ENCODE results near the gene PLCL1.

Gene PLCL1

DNA sequence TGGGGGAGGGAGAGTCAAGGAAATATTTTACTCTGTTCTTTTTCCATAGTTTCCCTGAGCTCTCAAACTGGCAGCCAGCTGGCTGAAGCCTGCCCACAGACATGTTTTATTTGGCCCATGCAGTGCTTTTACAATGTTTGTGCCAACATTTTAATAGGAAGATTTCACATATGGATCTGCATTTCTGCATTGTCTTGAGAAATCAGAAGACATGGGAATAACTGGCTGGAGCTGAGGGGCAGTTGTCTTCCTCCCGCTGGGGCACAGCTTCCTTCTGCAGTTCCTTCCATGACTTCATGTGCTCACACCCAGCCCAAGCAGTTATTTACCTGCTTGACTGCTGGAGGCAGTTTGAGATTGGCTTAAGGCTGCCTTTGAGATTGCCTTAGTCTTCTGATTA lies 74.4 kb downstream of the PLCL1 start:
- no peak overlapping the region for H3K27ac ChIP-seq (replicated peaks)
- TF ChIP-seq POLR2AphosphoS5 (IDR thresholded peaks at IDR 0.05; ENCODE audit: low read depth) (no peak), GABPA (IDR thresholded peaks at IDR 0.05; ENCODE audit: low read depth) (no peak)
- TF ChIP-seq, protein P1, sequence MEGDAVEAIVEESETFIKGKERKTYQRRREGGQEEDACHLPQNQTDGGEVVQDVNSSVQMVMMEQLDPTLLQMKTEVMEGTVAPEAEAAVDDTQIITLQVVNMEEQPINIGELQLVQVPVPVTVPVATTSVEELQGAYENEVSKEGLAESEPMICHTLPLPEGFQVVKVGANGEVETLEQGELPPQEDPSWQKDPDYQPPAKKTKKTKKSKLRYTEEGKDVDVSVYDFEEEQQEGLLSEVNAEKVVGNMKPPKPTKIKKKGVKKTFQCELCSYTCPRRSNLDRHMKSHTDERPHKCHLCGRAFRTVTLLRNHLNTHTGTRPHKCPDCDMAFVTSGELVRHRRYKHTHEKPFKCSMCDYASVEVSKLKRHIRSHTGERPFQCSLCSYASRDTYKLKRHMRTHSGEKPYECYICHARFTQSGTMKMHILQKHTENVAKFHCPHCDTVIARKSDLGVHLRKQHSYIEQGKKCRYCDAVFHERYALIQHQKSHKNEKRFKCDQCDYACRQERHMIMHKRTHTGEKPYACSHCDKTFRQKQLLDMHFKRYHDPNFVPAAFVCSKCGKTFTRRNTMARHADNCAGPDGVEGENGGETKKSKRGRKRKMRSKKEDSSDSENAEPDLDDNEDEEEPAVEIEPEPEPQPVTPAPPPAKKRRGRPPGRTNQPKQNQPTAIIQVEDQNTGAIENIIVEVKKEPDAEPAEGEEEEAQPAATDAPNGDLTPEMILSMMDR (IDR thresholded peaks at IDR 0.05; ENCODE audit: insufficient read depth, low read length): no peak
- H3K27me3 ChIP-seq (ENCODE audit: insufficient read depth, poor library complexity, severe bottlenecking): no peaks in the 10 kb centered on the region
- no peak overlapping the region for H3K4me3 ChIP-seq (replicated peaks; ENCODE audit: insufficient read depth, low read length)
- no peak for DNase-seq (ENCODE audit: low read depth in 1 of 2, low spot score in 1 of 2)

DNA sequence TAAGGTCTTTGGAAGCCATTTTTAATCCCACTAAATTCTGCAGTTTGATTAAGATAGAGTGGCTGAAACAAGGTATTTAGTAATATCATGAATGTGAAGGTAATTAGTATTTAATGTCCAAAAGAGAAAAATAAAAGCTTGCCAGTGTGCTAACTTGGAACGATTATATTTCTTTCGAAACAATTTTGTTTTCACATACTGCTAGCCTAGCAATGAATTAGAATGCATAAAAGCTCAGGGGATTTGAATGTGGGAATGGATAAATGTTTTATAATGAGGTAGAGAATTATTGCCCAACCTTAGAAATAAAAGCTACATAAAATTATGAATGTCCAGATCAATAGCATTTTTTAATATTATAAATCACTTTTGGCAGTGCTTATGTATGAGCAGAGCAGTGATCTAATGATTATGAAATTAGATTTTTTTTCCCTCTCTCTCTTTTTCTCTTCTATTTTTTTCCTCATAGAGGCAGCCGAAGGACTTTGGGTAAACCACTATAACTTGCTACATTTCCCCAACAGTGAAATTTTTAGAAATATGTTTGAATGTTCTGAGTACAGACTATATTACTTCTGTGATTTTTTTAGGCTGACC lies 75.5 kb downstream of the PLCL1 start:
- H3K27me3 ChIP-seq (ENCODE audit: insufficient read depth, poor library complexity, severe bottlenecking): no peaks in the 10 kb centered on the region
- H3K4me3 ChIP-seq (replicated peaks; ENCODE audit: insufficient read depth, low read length): no peak overlapping the region
- no peak overlapping the region for H3K27ac ChIP-seq (replicated peaks)
- no peak for DNase-seq (ENCODE audit: low read depth in 1 of 2, low spot score in 1 of 2)
- TF ChIP-seq GABPA (IDR thresholded peaks at IDR 0.05; ENCODE audit: low read depth) (no peak), SPI1 (IDR thresholded peaks at IDR 0.05; ENCODE audit: borderline replicate concordance, low read depth) (no peak), POLR2AphosphoS5 (IDR thresholded peaks at IDR 0.05; ENCODE audit: low read depth) (no peak)
- TF ChIP-seq, protein P1 (IDR thresholded peaks at IDR 0.05; ENCODE audit: insufficient read depth, low read length): no peak
- TF ChIP-seq, protein P2, sequence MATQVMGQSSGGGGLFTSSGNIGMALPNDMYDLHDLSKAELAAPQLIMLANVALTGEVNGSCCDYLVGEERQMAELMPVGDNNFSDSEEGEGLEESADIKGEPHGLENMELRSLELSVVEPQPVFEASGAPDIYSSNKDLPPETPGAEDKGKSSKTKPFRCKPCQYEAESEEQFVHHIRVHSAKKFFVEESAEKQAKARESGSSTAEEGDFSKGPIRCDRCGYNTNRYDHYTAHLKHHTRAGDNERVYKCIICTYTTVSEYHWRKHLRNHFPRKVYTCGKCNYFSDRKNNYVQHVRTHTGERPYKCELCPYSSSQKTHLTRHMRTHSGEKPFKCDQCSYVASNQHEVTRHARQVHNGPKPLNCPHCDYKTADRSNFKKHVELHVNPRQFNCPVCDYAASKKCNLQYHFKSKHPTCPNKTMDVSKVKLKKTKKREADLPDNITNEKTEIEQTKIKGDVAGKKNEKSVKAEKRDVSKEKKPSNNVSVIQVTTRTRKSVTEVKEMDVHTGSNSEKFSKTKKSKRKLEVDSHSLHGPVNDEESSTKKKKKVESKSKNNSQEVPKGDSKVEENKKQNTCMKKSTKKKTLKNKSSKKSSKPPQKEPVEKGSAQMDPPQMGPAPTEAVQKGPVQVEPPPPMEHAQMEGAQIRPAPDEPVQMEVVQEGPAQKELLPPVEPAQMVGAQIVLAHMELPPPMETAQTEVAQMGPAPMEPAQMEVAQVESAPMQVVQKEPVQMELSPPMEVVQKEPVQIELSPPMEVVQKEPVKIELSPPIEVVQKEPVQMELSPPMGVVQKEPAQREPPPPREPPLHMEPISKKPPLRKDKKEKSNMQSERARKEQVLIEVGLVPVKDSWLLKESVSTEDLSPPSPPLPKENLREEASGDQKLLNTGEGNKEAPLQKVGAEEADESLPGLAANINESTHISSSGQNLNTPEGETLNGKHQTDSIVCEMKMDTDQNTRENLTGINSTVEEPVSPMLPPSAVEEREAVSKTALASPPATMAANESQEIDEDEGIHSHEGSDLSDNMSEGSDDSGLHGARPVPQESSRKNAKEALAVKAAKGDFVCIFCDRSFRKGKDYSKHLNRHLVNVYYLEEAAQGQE (IDR thresholded peaks at IDR 0.05; ENCODE audit: insufficient replicate concordance, low read depth): no peak

DNA sequence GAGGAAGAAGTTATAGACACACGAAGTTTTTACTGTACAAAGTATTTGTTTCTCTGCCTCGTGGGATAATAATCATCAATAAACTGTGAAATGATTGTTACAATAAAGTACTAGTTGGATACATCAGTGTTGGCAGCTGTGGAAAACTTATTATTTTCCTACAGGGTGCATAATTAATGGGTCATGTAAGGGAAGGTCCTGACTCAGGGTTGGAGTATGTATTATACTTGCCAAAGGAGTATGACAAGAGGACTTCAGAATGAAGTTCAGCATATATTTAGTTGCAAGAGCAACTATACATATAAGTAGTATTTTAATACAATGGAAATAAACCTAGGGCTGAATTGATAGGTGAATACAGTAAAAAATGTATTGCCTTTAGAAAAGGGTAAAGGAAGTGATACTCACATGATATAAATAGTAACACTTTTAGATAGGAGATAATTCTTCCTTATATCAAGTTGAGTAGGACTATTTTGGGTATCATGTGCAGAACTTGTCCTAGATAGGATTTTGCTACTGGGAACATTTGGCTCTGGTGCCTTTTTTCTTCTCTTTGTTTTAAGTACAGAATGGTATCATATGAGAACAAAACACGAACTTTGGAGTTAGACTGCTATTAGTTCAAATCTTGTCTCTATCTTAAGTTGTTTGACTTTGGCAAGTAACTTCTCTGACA lies 79.1 kb downstream of the PLCL1 start:
- DNase-seq (ENCODE audit: low read depth in 1 of 2, low spot score in 1 of 2): no peak
- Histone ChIP-seq H3K27ac (replicated peaks) (no peak overlapping the region), H3K4me3 (replicated peaks; ENCODE audit: insufficient read depth, low read length) (no peak overlapping the region), H3K27me3 (ENCODE audit: insufficient read depth, poor library complexity, severe bottlenecking) (no peaks in the 10 kb centered on the region)
- TF ChIP-seq, protein P2 (IDR thresholded peaks at IDR 0.05; ENCODE audit: insufficient replicate concordance, low read depth): no peak
- TF ChIP-seq, protein P1 (IDR thresholded peaks at IDR 0.05; ENCODE audit: insufficient read depth, low read length): no peak
- TF ChIP-seq GABPA (IDR thresholded peaks at IDR 0.05; ENCODE audit: low read depth): no peak
- TF ChIP-seq SPI1 (IDR thresholded peaks at IDR 0.05; ENCODE audit: borderline replicate concordance, low read depth): no peak
- no peak for TF ChIP-seq POLR2AphosphoS5 (IDR thresholded peaks at IDR 0.05; ENCODE audit: low read depth)

Data from HL-60 (cell line).